GM12801 (cell line): ENCODE results near the gene NFAT5.

Experiments used
- TF ChIP-seq, protein P1 (sequence below): IDR thresholded peaks from one replicate; pipeline ENCODE4 v1.5.1; 2011; ENCODE audit warnings: control low read depth; ENCODE audit not compliant: insufficient read length; ENCODE audit errors: extremely low read depth

Gene NFAT5

DNA sequence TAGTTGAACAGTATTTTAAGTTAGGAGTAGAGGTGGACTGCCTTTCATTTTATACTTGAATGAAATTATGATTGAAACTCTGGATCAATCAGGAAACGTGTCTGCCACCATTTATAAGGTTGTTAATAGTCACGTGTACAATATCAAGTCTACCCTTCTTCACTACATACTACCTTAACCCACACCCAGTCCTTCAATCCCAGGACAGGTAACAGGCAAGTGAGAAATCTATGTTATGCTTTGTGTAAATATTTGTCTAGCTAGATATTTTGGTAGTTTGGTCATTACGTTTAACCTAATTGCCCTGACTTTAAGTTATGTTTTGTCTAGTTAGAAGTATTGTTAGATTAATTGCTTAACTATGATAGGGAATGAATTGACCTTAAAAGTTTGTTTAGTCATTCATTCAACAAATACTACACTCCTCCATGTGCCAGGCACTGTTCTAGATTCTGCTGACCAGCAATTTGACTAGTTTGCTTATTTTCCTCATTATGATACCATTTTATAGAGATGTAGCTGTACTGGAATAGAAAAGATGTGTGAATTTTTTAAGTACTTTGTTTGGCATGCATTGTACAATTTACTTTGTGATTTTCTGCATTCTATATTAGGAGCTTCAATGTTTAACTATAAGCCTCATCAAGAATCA lies 88.6 kb downstream of the NFAT5 start:
- TF ChIP-seq, protein P1, sequence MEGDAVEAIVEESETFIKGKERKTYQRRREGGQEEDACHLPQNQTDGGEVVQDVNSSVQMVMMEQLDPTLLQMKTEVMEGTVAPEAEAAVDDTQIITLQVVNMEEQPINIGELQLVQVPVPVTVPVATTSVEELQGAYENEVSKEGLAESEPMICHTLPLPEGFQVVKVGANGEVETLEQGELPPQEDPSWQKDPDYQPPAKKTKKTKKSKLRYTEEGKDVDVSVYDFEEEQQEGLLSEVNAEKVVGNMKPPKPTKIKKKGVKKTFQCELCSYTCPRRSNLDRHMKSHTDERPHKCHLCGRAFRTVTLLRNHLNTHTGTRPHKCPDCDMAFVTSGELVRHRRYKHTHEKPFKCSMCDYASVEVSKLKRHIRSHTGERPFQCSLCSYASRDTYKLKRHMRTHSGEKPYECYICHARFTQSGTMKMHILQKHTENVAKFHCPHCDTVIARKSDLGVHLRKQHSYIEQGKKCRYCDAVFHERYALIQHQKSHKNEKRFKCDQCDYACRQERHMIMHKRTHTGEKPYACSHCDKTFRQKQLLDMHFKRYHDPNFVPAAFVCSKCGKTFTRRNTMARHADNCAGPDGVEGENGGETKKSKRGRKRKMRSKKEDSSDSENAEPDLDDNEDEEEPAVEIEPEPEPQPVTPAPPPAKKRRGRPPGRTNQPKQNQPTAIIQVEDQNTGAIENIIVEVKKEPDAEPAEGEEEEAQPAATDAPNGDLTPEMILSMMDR = no peak

DNA sequence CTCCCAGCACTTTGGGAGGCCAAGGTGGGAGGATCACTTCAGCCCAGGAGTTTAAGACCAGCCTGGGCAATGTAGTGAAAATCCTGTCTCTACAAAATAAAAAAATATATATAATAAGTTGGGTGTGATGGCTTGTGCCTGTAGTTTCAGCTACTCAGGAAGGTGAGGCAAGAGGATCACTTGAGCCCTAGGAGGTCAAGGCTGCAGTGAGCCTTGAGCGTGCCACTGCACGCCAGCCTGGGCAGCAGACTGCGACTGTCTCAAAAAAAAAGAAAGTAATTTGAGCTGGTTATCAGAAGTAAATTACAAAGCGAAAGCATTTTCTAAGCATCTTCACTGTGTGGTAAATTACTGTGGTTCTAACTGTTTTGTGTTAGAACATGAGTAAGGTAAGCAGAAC lies 94.4 kb downstream of the NFAT5 start:
- TF ChIP-seq, protein P1 = no peak

DNA sequence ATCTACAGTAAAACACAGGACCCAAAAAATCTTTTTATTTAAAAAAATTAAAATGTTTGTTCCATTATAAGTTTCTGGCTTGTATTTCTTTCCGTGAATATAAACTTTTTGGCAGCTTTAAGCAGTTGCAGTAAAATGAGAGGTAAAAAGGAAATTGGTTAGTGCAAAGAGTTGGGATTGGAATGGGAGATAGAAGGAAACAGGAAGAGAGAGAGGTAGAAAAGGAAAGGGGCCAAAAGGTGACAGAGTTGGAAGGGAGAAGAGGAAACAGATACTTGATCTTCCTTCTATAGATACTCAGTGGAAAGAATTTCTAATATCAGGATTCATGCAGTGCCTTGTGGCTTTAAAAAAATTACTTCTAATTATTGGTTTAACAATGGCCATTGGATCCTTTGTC lies 97.1 kb downstream of the NFAT5 start:
- TF ChIP-seq, protein P1 = no peak

DNA sequence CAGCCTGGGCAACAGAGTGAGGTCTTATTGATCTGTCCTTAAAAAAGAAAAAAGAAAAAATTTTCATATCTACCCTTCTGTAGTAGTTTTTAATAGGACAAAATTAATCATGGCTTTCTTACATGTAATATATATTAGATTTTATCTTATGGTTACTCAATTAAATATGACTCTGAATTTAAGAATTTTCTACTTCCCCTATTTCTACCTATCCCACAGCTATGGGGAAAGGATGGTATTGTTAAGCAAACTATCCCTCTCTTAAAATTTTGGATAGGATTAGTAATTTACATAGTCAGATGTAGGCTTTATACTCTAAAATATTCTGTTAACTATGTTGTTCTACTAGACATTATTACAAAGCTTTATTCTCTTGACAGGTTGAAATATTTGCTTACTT lies 98.1 kb downstream of the NFAT5 start:
- TF ChIP-seq, protein P1 = no peak

DNA sequence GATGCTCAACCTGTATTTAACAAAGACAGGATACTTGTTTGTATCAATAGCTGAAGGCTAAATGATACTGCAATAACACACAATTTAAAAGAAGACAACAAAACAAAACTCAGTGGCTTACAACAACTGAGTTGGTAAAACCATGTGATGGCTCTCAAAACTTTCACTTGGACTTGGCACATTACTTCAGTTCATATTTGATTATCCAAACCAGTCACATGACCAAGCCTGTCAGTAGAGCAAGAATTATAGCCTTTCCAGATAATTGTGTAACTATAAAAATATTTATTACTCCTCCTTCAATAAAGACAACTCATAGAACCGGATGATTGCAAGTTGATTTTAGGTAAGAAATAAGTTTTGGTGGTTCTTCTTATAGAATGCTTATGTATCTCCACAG lies 103.8 kb downstream of the NFAT5 start:
- TF ChIP-seq, protein P1 = no peak

DNA sequence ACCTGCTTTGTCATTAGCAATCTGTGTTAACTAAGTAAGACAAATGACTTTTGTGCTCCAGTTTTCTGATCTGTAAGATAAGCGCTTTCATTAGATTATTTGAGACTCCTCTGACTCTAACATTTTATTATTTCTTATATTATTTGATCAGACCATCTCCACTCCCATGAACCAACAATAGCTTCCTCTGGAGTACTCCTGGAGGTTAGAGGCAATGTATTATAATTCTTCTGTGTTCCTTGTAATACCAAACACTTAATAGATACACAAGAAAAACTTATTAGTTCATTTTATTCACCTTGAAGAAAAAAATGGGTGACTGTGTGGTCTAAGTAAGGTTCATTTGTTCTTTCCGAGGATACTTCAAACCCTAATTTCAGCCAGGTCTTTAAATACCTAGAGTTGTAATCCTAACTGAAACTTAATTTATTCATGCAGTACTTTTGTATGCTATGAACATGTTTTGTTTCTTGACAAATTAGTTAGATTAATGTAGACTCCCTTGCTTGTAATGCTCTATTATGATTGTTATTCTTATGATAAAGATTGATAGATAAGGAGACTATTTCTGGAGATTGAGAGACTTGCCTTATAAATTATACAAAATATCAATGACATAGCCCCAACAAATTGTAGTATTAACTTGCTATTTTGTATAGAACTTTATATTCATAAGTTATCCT lies 106.7 kb downstream of the NFAT5 start:
- TF ChIP-seq, protein P1 = no peak

DNA sequence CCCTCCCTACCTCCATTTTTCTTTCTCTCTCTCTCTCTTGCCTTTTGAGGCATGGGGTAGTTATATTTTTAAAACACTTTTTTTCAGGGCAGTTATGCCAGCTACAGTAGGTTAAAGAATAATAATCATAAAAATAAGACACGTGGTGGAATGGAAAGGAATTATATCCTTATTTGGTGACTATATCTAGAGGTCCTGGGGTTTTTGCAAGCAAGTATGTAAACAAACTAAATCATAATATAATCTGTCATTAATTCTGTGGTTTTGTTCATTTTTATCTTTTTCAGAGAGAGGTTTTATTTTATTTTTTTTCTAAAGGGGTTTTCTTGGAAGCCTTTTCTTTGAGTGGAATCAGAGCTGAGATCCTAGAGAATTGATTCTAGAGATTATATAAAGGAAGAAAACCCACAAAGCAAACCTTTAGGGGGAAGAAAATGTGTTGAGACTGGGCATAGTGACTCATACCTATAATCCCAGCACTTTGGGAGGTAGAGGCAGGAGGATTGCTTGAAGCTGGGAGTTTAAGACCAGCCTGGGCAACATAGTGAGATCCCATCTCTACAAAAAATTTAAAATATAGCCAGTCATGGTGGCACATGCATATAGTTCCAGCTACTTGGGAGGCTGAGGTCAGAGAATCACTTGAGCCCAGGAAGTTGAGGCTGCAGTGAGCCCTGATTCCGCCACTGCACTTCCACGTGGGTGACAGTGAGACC lies 107.4 kb downstream of the NFAT5 start:
- TF ChIP-seq, protein P1 = no peak
